Naive thymus-derived CD4-positive, alpha-beta T cell (primary cell): ENCODE results near the gene AK4. TPM values are rescaled to one million over a fixed set of nuclear protein-coding genes. Genes with fewer than 3 reads are reported as not detected.
"Not testable (repeated sequence)": the region's sequence is repeated elsewhere in the genome, so short reads cannot be mapped to it uniquely, and the experiment has no call there.

Experiments
- ATAC-seq: fragments of 150-1000 bp; cut with Tn5 transposase; 2 replicates; pipeline ENCODE4 v1.10.0; 2021; ENCODE audit warnings: mild to moderate bottlenecking, moderate library complexity
- CTCF ChIA-PET: fragments of 350-600 bp; sonication (Branson Sonifier 250); formaldehyde crosslinking; loops from one replicate; lab custom pipeline; 2021; ENCODE audit warnings: antibody characterized with exemption; lab: Charles Lee
- POLR2A ChIA-PET: fragments of 350-600 bp; sonication (Branson Sonifier 250); formaldehyde crosslinking; loops from one replicate; lab custom pipeline; 2021; ENCODE audit warnings: antibody characterized with exemption, inconsistent platforms; lab: Charles Lee
- DNase-seq, 9 donors: peaks; one replicate each; pipeline versions ENCODE4 v3.0.0 to v3.0.0-alpha.2; 2020 to 2022; ENCODE audit warnings: mixed read lengths in 1 of 9
- H3K27ac ChIP-seq: one replicate; pipeline ENCODE4 v1.7.0; 2013; ENCODE audit warnings: mild to moderate bottlenecking, low read depth, low read length, moderate library complexity
- H3K27me3 ChIP-seq, 2 donors: one replicate each; pipeline ENCODE4 v1.7.0; 2013; ENCODE audit warnings: low read length in 2 of 2, mild to moderate bottlenecking in 2 of 2, moderate library complexity in 2 of 2; ENCODE audit not compliant: control insufficient read depth in 2 of 2, insufficient read depth in 2 of 2
- H3K36me3 ChIP-seq, 3 experiments: 1 replicate in 2 of 3; 2 replicates in 1 of 3; pipeline ENCODE4 v1.7.0; 2013; ENCODE audit warnings: low read length in 3 of 3, mild to moderate bottlenecking in 3 of 3, moderate library complexity in 1 of 3; ENCODE audit not compliant: insufficient read depth in 3 of 3, control insufficient read depth in 2 of 3
- H3K4me1 ChIP-seq, 2 donors: one replicate each; pipeline ENCODE4 v1.7.0; 2013; ENCODE audit warnings: low read length in 2 of 2, mild to moderate bottlenecking in 2 of 2, moderate library complexity in 1 of 2; ENCODE audit not compliant: control insufficient read depth in 2 of 2, insufficient read depth in 2 of 2
- H3K4me3 ChIP-seq: 2 replicates; pipeline ENCODE4 v1.7.0; 2013; ENCODE audit warnings: mild to moderate bottlenecking, low read length
- H3K9me3 ChIP-seq, 3 experiments: 1 replicate in 2 of 3; 2 replicates in 1 of 3; pipeline ENCODE4 v1.7.0; 2013; ENCODE audit warnings: low read length in 3 of 3; ENCODE audit not compliant: control insufficient read depth in 2 of 3
- H3K27ac Mint-ChIP-seq, 9 donors: one replicate each; pipeline ENCODE4 v1.8.0; 2020 to 2022; ENCODE audit warnings: mixed read lengths in 9 of 9, mild to moderate bottlenecking in 8 of 9, moderate library complexity in 5 of 9, inconsistent platforms in 2 of 9
- H3K27me3 Mint-ChIP-seq, 5 donors: one replicate each; pipeline ENCODE4 v1.8.0; 2021 to 2022; ENCODE audit warnings: mixed read lengths in 5 of 5, mild to moderate bottlenecking in 1 of 5
- H3K36me3 Mint-ChIP-seq, 5 donors: one replicate each; pipeline ENCODE4 v1.8.0; 2020 to 2022; ENCODE audit warnings: mixed read lengths in 5 of 5, mild to moderate bottlenecking in 3 of 5, inconsistent platforms in 1 of 5
- H3K4me1 Mint-ChIP-seq, 7 donors: one replicate each; pipeline ENCODE4 v1.8.0; 2020 to 2022; ENCODE audit warnings: mixed read lengths in 7 of 7, mild to moderate bottlenecking in 3 of 7, inconsistent platforms in 1 of 7
- H3K4me3 Mint-ChIP-seq, 10 donors: one replicate each; pipeline ENCODE4 v1.8.0; 2020 to 2022; ENCODE audit warnings: mild to moderate bottlenecking in 10 of 10, mixed read lengths in 10 of 10, moderate library complexity in 6 of 10, inconsistent platforms in 2 of 10
- H3K9me3 Mint-ChIP-seq, 11 donors: one replicate each; pipeline ENCODE4 v1.8.0; 2020 to 2022; ENCODE audit warnings: mixed read lengths in 11 of 11, mild to moderate bottlenecking in 4 of 11, inconsistent platforms in 1 of 11, moderate library complexity in 1 of 11
- intact Hi-C, 2 donors: fragments of 100-400 bp; cut with micrococcal nuclease; formaldehyde crosslinking; loops; one replicate each; pipeline ENCODE4 v1.15.1; 2023
- polyA plus RNA-seq, 2 donors: library from polyadenylated mRNA; unstranded; fragments of 300-500 nt; fragmentation: Illumina TruSeq; gene quantifications; one replicate each; pipeline ENCODE4 v1.2.3, GENCODE V29; 2021
- total RNA-seq, 6 experiments: library from RNA in 5 of 6; stranded (reverse) in 5 of 6; gene quantifications; 1 replicate in 5 of 6; 2 replicates in 1 of 6; pipeline ENCODE4 v1.2.3 and lab custom pipeline; 2021 to 2026

Gene AK4
- total and polyA plus RNA-seq, 7 experiments from 2014 or later, result 0.04 to 121 (median 0.40) TPM

GRCh38 chr1:65157546-65157941 is 9.5 kb downstream of the AK4 start:
- Histone ChIP-seq H3K9me3 (no peaks in the 10 kb centered on the region), H3K4me1 (no peaks in the 10 kb centered on the region), H3K36me3 (no peaks in the 10 kb centered on the region), H3K4me3 (no peak overlapping the region), H3K27ac (no peak overlapping the region), H3K27me3 (no peaks in the 10 kb centered on the region)
- ATAC-seq (no peak), DNase-seq (no peak)
- H3K27me3 Mint-ChIP-seq, result peaks cover 0 to 8% (median 8%) of the 10 kb centered on the region in 5 donors
- H3K9me3 Mint-ChIP-seq, result peaks cover 0 to 1% (median 0%) of the 10 kb centered on the region in 11 donors
- ChIA-PET CTCF (no interaction called here), POLR2A (no interaction called here)
- H3K4me3 Mint-ChIP-seq, result no peak overlapping the region
- no peak overlapping the region for H3K27ac Mint-ChIP-seq
- intact Hi-C loops, result no loop called here
- H3K36me3 Mint-ChIP-seq, result peaks cover 0 to 24% (median 0%) of the 10 kb centered on the region in 5 donors
- H3K4me1 Mint-ChIP-seq, result peaks cover 0 to 47% (median 0%) of the 10 kb centered on the region in 7 donors

GRCh38 chr1:65159291-65159688 is 11.3 kb downstream of the AK4 start:
- Mint-ChIP-seq H3K4me1 (peaks cover 0 to 50% (median 0%) of the 10 kb centered on the region in 7 donors), H3K27me3 (peaks cover 0 to 17% (median 6%) of the 10 kb centered on the region in 5 donors), H3K36me3 (peaks cover 0 to 29% (median 0%) of the 10 kb centered on the region in 5 donors)
- H3K9me3 Mint-ChIP-seq, DNase-seq, ATAC-seq, intact Hi-C loops, H3K36me3 ChIP-seq, H3K4me3 ChIP-seq, H3K9me3 ChIP-seq, H3K4me3 Mint-ChIP-seq, H3K27ac ChIP-seq, CTCF ChIA-PET, H3K4me1 ChIP-seq, H3K27ac Mint-ChIP-seq, POLR2A ChIA-PET, H3K27me3 ChIP-seq: not testable (repeated sequence)

GRCh38 chr1:65159801-65160523 is 12.0 kb downstream of the AK4 start:
- Histone ChIP-seq H3K9me3 (no peaks in the 10 kb centered on the region), H3K27me3 (no peaks in the 10 kb centered on the region), H3K4me1 (no peaks in the 10 kb centered on the region), H3K27ac (no peak overlapping the region), H3K36me3 (no peaks in the 10 kb centered on the region), H3K4me3 (no peak overlapping the region)
- DNase-seq (no peak), ATAC-seq (no peak)
- no peaks in the 10 kb centered on the region for H3K9me3 Mint-ChIP-seq
- peaks cover 0 to 13% (median 6%) of the 10 kb centered on the region in 5 donors for H3K27me3 Mint-ChIP-seq
- POLR2A ChIA-PET, result no interaction called here
- H3K27ac Mint-ChIP-seq, result no peak overlapping the region
- peaks cover 0 to 28% (median 0%) of the 10 kb centered on the region in 5 donors for H3K36me3 Mint-ChIP-seq
- intact Hi-C loops, result no loop called here
- CTCF ChIA-PET, result no interaction called here
- H3K4me3 Mint-ChIP-seq, result no peak overlapping the region
- H3K4me1 Mint-ChIP-seq, result peaks cover 0 to 53% (median 0%) of the 10 kb centered on the region in 7 donors

- ChIA-PET CTCF (no interaction called here), POLR2A (no interaction called here)
- Histone ChIP-seq H3K27me3 (no peaks in the 10 kb centered on the region), H3K4me3 (no peak overlapping the region), H3K27ac (no peak overlapping the region), H3K4me1 (no peaks in the 10 kb centered on the region), H3K36me3 (no peaks in the 10 kb centered on the region), H3K9me3 (no peaks in the 10 kb centered on the region)
- Mint-ChIP-seq H3K27ac (no peak overlapping the region), H3K4me1 (peaks cover 0 to 65% (median 0%) of the 10 kb centered on the region in 7 donors), H3K27me3 (peaks cover 0 to 14% (median 10%) of the 10 kb centered on the region in 5 donors), H3K9me3 (no peaks in the 10 kb centered on the region), H3K36me3 (peaks cover 0 to 30% (median 0%) of the 10 kb centered on the region in 5 donors), H3K4me3 (no peak overlapping the region)
- DNase-seq, result no peak
- ATAC-seq, result peak; percentile 24
- intact Hi-C loops, result no loop called here
These were observed 15.3 kb downstream of the AK4 start for GRCh38 chr1:65163201-65163805.

DNA sequence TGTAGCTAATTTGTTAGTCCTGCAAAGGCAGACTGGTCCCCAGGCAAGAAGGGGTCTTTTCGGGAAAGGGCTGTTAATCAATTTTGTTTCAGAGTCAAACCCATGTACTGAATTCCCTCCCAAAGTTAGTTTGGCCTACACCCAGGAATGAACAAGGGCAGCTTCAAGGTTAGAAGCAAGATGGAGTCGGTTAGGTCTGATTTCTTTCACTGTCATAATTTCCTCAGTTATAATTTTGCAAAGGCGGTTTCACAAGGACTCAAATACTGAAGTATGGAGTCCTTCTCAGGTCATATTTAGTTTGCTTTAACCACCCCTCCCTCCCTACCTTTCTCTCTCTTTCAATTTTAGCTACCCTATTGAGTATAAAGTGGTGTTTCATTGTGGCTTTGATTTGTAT is 16.1 kb downstream of the AK4 start:
- ATAC-seq, H3K4me3 ChIP-seq, H3K9me3 ChIP-seq, H3K27me3 ChIP-seq, H3K4me1 ChIP-seq, POLR2A ChIA-PET, intact Hi-C loops, H3K27ac Mint-ChIP-seq, H3K4me3 Mint-ChIP-seq, H3K27ac ChIP-seq, DNase-seq, CTCF ChIA-PET, H3K9me3 Mint-ChIP-seq, H3K36me3 ChIP-seq: not testable (repeated sequence)
- peaks cover 0 to 61% (median 0%) of the 10 kb centered on the region in 7 donors for H3K4me1 Mint-ChIP-seq
- peaks cover 0 to 14% (median 10%) of the 10 kb centered on the region in 5 donors for H3K27me3 Mint-ChIP-seq
- H3K36me3 Mint-ChIP-seq, result peaks cover 0 to 28% (median 0%) of the 10 kb centered on the region in 5 donors

GRCh38 chr1:65164633-65165032 is 16.6 kb downstream of the AK4 start:
- no peak overlapping the region for H3K4me3 Mint-ChIP-seq
- no peaks in the 10 kb centered on the region for H3K36me3 ChIP-seq
- H3K27ac ChIP-seq, result no peak overlapping the region
- H3K9me3 ChIP-seq, result no peaks in the 10 kb centered on the region
- no peak for DNase-seq
- CTCF ChIA-PET, result no interaction called here
- intact Hi-C loops, result no loop called here
- ATAC-seq, result no peak
- no peaks in the 10 kb centered on the region for H3K9me3 Mint-ChIP-seq
- no peak overlapping the region for H3K27ac Mint-ChIP-seq
- peaks cover 0 to 14% (median 10%) of the 10 kb centered on the region in 5 donors for H3K27me3 Mint-ChIP-seq
- no peak overlapping the region for H3K4me3 ChIP-seq
- H3K4me1 ChIP-seq, result no peaks in the 10 kb centered on the region
- no peaks in the 10 kb centered on the region for H3K27me3 ChIP-seq
- H3K4me1 Mint-ChIP-seq, result peaks cover 0 to 65% (median 0%) of the 10 kb centered on the region in 7 donors
- H3K36me3 Mint-ChIP-seq, result peaks cover 0 to 28% (median 0%) of the 10 kb centered on the region in 5 donors
- POLR2A ChIA-PET, result no interaction called here
